H9 (cell line): ENCODE measurements around the gene MRPL41. TPM values are rescaled to one million over a fixed set of nuclear protein-coding genes. Genes with fewer than 3 reads are reported as not detected.

ENCODE experiments used
- DNase-seq: peaks from one replicate; pipeline ENCODE4 v3.0.0-alpha.2; 2017
- H2AFZ ChIP-seq: one replicate; pipeline ENCODE4 v1.6.1; 2013; ENCODE audit warnings: mild to moderate bottlenecking, low read length, control low read depth, moderate library complexity
- H2AK5ac ChIP-seq: 2 replicates; pipeline ENCODE4 v1.6.1; 2013; ENCODE audit warnings: low read length, control low read depth, mixed read lengths; ENCODE audit not compliant: insufficient read length
- H2BK120ac ChIP-seq: one replicate; pipeline ENCODE4 v1.6.1; 2013; ENCODE audit warnings: low read depth, mild to moderate bottlenecking, low read length, control low read depth, inconsistent platforms; ENCODE audit not compliant: poor library complexity, severe bottlenecking
- H2BK12ac ChIP-seq: 2 replicates; pipeline ENCODE4 v1.6.1; 2013; ENCODE audit warnings: low read length, control low read depth, mixed read lengths, low read depth; ENCODE audit not compliant: insufficient read length
- H2BK15ac ChIP-seq: 2 replicates; pipeline ENCODE4 v1.6.1; 2013; ENCODE audit warnings: low read depth, low read length, control low read depth
- H2BK20ac ChIP-seq: one replicate; pipeline ENCODE4 v1.6.1; 2013; ENCODE audit warnings: low read depth, mild to moderate bottlenecking, low read length, control low read depth, inconsistent platforms; ENCODE audit not compliant: poor library complexity, severe bottlenecking
- H2BK5ac ChIP-seq: 2 replicates; pipeline ENCODE4 v1.6.1; 2013; ENCODE audit warnings: low read length, control low read depth, mixed read lengths; ENCODE audit not compliant: insufficient read length
- H3K14ac ChIP-seq: 2 replicates; pipeline ENCODE4 v1.6.1; 2013; ENCODE audit warnings: low read length, control low read depth; ENCODE audit not compliant: insufficient read depth
- H3K18ac ChIP-seq: 2 replicates; pipeline ENCODE4 v1.6.1; 2013; ENCODE audit warnings: low read depth, mild to moderate bottlenecking, mixed read lengths, low read length, control low read depth; ENCODE audit not compliant: insufficient read length
- H3K23ac ChIP-seq: 2 replicates; pipeline ENCODE4 v1.6.1; 2013; ENCODE audit warnings: low read length, control low read depth, mixed read lengths, low read depth; ENCODE audit not compliant: insufficient read length
- H3K23me2 ChIP-seq: 2 replicates; pipeline ENCODE4 v1.6.1; 2013; ENCODE audit warnings: low read depth, mild to moderate bottlenecking, mixed read lengths, low read length, control low read depth; ENCODE audit not compliant: insufficient read length, poor library complexity, severe bottlenecking
- H3K27ac ChIP-seq: 2 replicates; pipeline ENCODE4 v1.5.1; 2013; ENCODE audit warnings: low read length, control low read depth, mixed read lengths, low read depth; ENCODE audit not compliant: insufficient read length
- H3K27me3 ChIP-seq: 2 replicates; pipeline ENCODE4 v1.6.1; 2013; ENCODE audit warnings: low read length, control low read depth, inconsistent platforms; ENCODE audit not compliant: insufficient read depth
- H3K4ac ChIP-seq: 2 replicates; pipeline ENCODE4 v1.6.1; 2013; ENCODE audit warnings: low read depth, mild to moderate bottlenecking, control low read depth, inconsistent platforms, low read length, moderate library complexity
- H3K4me1 ChIP-seq: 2 replicates; pipeline ENCODE4 v1.6.1; 2013; ENCODE audit warnings: low read length, control low read depth, inconsistent platforms; ENCODE audit not compliant: insufficient read depth
- H3K4me2 ChIP-seq: 2 replicates; pipeline ENCODE4 v1.6.1; 2013; ENCODE audit warnings: low read length, control low read depth, mixed read lengths; ENCODE audit not compliant: insufficient read length, insufficient read depth
- H3K56ac ChIP-seq: 2 replicates; pipeline ENCODE4 v1.6.1; 2013; ENCODE audit warnings: low read depth, mild to moderate bottlenecking, mixed read lengths, low read length, control low read depth; ENCODE audit not compliant: insufficient read length
- H3K79me1 ChIP-seq: 2 replicates; pipeline ENCODE4 v1.6.1; 2013; ENCODE audit warnings: low read depth, mild to moderate bottlenecking, moderate library complexity, low read length, control low read depth, inconsistent platforms; ENCODE audit not compliant: insufficient read depth, poor library complexity, severe bottlenecking
- H3K79me2 ChIP-seq: 2 replicates; pipeline ENCODE4 v1.6.1; 2013; ENCODE audit warnings: low read length, control low read depth, inconsistent platforms; ENCODE audit not compliant: insufficient read depth
- H3K9ac ChIP-seq: 2 replicates; pipeline ENCODE4 v1.6.1; 2013; ENCODE audit warnings: low read length, control low read depth, mixed read lengths; ENCODE audit not compliant: insufficient read length; ENCODE audit errors: extremely low read depth
- H3K9me3 ChIP-seq: one replicate; pipeline ENCODE4 v1.6.1; 2013; ENCODE audit warnings: low read depth, low read length, inconsistent platforms; ENCODE audit not compliant: control insufficient read depth
- H3T11ph ChIP-seq: one replicate; pipeline ENCODE4 v1.6.1; 2013; ENCODE audit warnings: mild to moderate bottlenecking, low read length, control low read depth, inconsistent platforms
- H4K20me1 ChIP-seq: one replicate; pipeline ENCODE4 v1.6.1; 2013; ENCODE audit not compliant: control insufficient read depth, insufficient read length, insufficient read depth
- H4K5ac ChIP-seq: 2 replicates; pipeline ENCODE4 v1.6.1; 2013; ENCODE audit warnings: low read depth, mild to moderate bottlenecking, mixed read lengths, low read length, control low read depth; ENCODE audit not compliant: insufficient read length
- H4K8ac ChIP-seq: replicated peaks from 2 replicates; pipeline ENCODE4 v1.6.1; 2013; ENCODE audit warnings: low read length, control low read depth, mixed read lengths, low read depth; ENCODE audit not compliant: insufficient read length
- H4K91ac ChIP-seq: 2 replicates; pipeline ENCODE4 v1.6.1; 2013; ENCODE audit warnings: low read depth, mild to moderate bottlenecking, moderate library complexity, mixed read lengths, low read length, control low read depth; ENCODE audit not compliant: insufficient read length
- H3K27ac Mint-ChIP-seq, 3 experiments: 2 replicates in 2 of 3; 3 replicates in 1 of 3; pipeline ENCODE4 v1.8.0; 2020 to 2021; ENCODE audit warnings: mixed read lengths in 3 of 3, mild to moderate bottlenecking in 1 of 3, moderate library complexity in 1 of 3
- H3K27me3 Mint-ChIP-seq: 2 replicates; pipeline ENCODE4 v1.8.0; 2021; ENCODE audit warnings: low read depth, mild to moderate bottlenecking, moderate library complexity, mixed read lengths
- H3K36me3 Mint-ChIP-seq, 3 experiments: 2 replicates in 2 of 3; 3 replicates in 1 of 3; pipeline ENCODE4 v1.8.0; 2020 to 2021; ENCODE audit warnings: low read depth in 3 of 3, mixed read lengths in 3 of 3; ENCODE audit not compliant: insufficient read depth in 1 of 3
- H3K4me1 Mint-ChIP-seq, 2 experiments: 2 replicates each; pipeline ENCODE4 v1.8.0; 2020; ENCODE audit warnings: mixed read lengths in 2 of 2
- H3K4me3 Mint-ChIP-seq, 2 experiments: 2 replicates in 1 of 2; 3 replicates in 1 of 2; pipeline ENCODE4 v1.8.0; 2020 to 2021; ENCODE audit warnings: mild to moderate bottlenecking in 2 of 2, mixed read lengths in 2 of 2, moderate library complexity in 1 of 2
- H3K9me3 Mint-ChIP-seq, 2 experiments: 2 replicates in 1 of 2; 3 replicates in 1 of 2; pipeline ENCODE4 v1.8.0; 2020; ENCODE audit warnings: mild to moderate bottlenecking in 2 of 2, mixed read lengths in 2 of 2, moderate library complexity in 1 of 2
- CTCF ChIP-seq: fragments of 200-600 bp; sonication (generic); conservative IDR thresholded peaks from 3 replicates; pipeline ENCODE4 v1.8.0; 2021; ENCODE audit warnings: antibody characterized with exemption, mild to moderate bottlenecking
- WGBS: extraction: QIAGEN DNeasy Blood & Tissue Kit; methylation state at CpG from one replicate; pipeline ENCODE4 v1.1.7; 2013; ENCODE audit warnings: missing lambda C conversion rate, low lambda C conversion rate, mixed read lengths; ENCODE audit not compliant: insufficient read length; ENCODE audit errors: extremely low coverage; 5-methylcytosine and 5-hydroxymethylcytosine counted together
- total RNA-seq: library from RNA; stranded (reverse); gene quantifications from 2 replicates; pipeline ENCODE4 v1.2.1, GENCODE V29; 2021

Gene MRPL41
- total RNA-seq, 1 experiment from 2014 or later, result 52.2 TPM

GRCh38 chr9:137586854-137587253 lies 35.2 kb downstream of the MRPL41 start:
- no peak overlapping the region for H3K4me2 ChIP-seq
- H2AK5ac ChIP-seq, result no peak overlapping the region
- H4K91ac ChIP-seq, result no peak overlapping the region
- H2BK20ac ChIP-seq, result no peak overlapping the region
- H2BK5ac ChIP-seq, result no peak overlapping the region
- no CpG with 5 or more reads among the region's 14 CpGs for WGBS
- no peak overlapping the region for H3K18ac ChIP-seq
- no peak overlapping the region for H3T11ph ChIP-seq
- peaks cover 9% of the 10 kb centered on the region for H3K23me2 ChIP-seq
- TF ChIP-seq CTCF, result no peak
- H2AFZ ChIP-seq, result no peak overlapping the region
- H3K36me3 Mint-ChIP-seq, result peaks cover 29 to 75% (median 61%) of the 10 kb centered on the region in 3 experiments; a peak in 6 of 7 replicates
- H4K20me1 ChIP-seq, result no peaks in the 10 kb centered on the region
- no peak overlapping the region for H3K56ac ChIP-seq
- H3K4ac ChIP-seq, result no peak overlapping the region
- no peak overlapping the region for H3K14ac ChIP-seq
- H3K4me1 Mint-ChIP-seq, result peaks cover 8 to 15% of the 10 kb centered on the region in 2 experiments
- no peak overlapping the region for H2BK12ac ChIP-seq
- H3K4me1 ChIP-seq, result peaks cover 4% of the 10 kb centered on the region; the same call in 1 of the 2 replicates
- peaks cover 6% of the 10 kb centered on the region for H3K27me3 Mint-ChIP-seq
- no peaks in the 10 kb centered on the region for H3K27me3 ChIP-seq
- peaks cover 6% of the 10 kb centered on the region for H3K79me1 ChIP-seq
- DNase-seq, result no peak
- H2BK15ac ChIP-seq, result no peak overlapping the region
- H3K4me3 Mint-ChIP-seq, result no peak overlapping the region
- H3K27ac Mint-ChIP-seq, result no peak overlapping the region
- no peak overlapping the region for H2BK120ac ChIP-seq
- H3K27ac ChIP-seq, result no peak overlapping the region
- peaks cover 4% of the 10 kb centered on the region; the same call in 1 of the 2 replicates for H3K79me2 ChIP-seq
- H4K8ac ChIP-seq, result no peak overlapping the region
- no peak overlapping the region for H3K23ac ChIP-seq
- no peak overlapping the region for H4K5ac ChIP-seq
- H3K9ac ChIP-seq, result no peak overlapping the region
- no peaks in the 10 kb centered on the region; a peak in 1 of 5 replicates for H3K9me3 Mint-ChIP-seq
- no peaks in the 10 kb centered on the region for H3K9me3 ChIP-seq
